HG03196 (cell line): ENCODE data around the gene MORC3.

Experiments used
- ATAC-seq: cut with Tn5 transposase; IDR thresholded peaks from one replicate; pipeline ENCODE4 v1.9.1; 2021; ENCODE audit not compliant: unreplicated experiment

The MORC3 gene

DNA sequence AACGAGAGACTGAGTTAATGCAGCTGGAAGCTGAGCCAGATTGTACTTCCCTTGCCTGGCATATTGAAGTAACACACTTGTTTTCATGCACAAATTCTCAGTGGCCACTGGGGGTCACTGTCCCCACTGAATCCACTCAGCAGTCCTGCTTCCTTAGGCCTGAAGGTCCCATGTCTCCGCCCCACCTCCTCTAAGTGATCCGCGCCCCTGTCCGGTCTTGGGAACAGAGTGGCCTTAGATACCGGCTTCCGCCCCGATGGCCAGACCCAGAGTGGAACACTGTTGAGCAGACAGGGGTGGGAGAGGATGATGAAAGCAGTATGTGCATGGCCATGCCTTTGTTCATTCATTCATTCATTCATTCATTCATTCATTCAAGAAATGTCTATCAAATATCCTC lies 100.0 kb downstream of the MORC3 start:
- no peak for ATAC-seq

DNA sequence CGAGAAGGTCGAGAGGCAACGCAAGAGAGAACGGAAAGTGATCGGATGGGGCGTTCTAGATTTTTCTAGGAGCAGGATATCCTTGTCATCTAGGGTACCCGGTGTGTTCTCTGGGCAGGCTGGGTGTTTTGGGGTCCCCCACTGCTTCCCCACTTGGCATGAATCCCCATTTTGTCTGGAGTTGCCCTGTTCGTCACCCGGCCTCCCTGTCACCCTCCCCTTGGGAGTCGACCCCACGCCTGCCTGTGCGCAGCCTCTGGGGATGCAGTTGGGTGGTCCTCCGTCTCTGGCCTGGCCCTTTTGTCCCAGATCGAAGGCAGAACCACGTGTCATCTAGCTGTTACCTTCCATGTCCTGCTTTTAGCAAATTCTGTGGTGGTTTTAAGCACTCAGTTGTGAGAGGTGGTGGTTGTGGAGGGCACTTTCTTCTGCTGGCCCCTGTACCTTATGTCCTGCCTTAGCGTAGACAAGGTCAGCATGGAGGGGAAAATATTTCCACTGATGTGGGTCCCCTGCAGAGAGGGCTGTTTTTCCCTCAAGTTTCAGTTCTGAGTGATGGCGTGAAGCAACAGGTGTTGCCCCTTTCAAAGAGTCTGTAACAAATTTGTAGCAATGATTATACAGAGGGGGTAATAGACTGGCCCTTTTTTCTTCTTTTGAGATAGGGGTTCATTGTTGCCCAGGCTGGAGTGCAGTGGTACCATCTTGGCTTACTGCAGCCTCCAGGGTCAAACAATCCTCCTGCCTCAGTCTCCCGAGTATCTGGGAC lies 100.8 kb downstream of the MORC3 start:
- no peak for ATAC-seq

DNA sequence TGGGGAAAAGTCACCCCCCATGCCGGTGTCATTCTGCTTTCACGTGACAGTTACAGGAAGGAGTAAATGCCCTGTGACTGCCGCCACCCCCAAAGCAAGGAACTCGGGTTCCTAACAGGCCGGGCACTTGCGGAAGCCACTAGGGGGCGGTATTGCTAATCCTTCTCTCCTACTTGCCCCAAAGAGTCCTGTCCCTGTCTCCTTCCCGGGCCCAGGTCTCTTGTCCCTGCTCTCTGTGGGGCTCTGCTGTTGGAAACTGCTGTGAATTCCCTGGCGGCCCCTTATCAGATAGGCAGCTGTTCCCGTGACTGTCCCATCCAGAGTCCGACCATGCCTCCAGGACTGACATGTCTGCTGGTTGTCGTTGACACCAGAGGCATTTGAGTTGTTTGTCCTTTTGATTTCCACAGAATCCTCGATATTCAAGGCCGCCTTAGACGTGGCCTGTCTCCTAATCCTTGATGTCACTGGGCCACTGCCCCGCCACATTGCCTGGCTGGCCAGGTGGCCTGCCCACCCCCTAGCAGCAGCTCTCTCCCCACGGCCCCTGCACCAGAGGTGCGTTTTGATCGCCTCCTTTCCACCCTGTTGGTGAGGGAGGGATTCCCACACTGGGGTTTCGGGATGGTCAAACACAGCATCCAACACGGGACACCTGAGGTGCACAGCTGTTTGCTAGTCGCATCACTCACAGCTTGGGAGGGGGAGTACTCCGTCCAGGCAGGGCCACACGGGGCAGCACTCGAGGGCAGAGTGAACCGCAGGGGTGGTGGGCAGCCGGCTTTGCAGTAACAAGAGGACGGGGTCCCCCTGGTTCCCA lies 102.5 kb downstream of the MORC3 start:
- no peak for ATAC-seq

DNA sequence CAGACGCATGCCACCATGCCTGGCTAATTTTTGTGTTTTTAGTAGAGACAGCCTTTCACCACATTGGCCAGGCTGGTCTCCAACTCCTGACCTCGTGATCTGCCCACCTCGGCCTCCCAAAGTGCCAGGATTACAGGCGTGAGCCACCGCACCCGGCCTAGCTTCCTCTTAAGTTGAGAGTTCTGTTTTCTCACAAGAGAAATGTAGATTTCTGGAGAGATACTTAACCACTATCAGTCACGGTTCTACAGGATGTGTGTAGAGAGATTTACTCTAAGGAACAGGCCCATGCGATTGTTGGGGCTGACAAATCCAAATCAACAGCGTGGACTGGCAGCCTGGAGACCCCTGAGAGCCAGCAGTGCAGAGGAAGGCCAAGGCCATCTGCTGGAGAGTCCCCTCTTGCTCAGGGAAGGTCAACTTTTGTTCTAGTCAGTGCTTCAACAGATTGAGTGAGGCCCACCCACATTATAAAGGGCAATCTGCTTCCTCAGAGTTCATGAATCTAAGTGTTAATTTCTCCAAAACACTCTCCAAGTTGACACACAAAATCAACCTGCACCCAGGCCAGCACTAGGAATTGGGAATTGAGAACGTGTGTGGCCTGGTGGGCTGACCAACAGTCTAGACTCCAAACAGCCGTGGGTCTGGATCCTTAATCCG lies 103.9 kb downstream of the MORC3 start:
- no peak for ATAC-seq

DNA sequence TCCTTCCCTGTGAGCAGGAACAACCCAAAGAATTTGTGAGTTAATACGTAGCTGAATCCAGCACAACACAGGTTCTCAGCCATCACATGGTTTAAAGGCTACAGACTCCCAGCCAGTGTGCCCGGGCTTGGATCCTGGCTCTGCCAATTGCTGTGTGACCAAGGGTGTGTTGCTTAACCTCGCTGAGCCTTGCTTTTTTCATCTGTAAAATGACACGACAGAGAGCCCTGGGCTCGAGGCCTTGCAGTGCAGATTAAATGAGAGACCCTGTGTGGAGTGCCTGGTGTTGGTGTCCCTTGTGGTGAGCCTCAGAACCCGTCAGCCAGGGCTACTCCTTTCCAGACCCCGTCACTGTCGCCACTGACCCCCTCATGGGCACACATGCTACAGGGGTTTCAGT lies 104.6 kb downstream of the MORC3 start:
- no peak for ATAC-seq

DNA sequence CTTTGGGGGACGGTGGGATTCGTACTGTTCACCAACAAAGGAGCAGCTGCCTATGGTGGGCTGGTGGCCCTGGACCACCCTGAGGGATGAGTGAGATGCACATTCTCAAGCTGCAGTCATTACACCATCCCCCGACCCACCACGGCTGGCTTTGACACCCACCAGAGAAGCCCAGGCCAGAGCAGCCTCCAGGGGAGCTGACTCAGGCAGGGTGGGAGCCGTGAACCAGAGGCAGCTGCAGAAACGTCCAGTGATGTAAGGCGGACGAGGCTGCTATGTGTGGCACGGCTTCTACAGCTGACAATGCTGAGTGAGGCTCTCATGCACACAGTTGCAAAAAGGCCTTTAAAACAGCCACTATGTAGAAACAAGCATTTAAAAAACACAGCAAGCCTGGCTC lies 105.3 kb downstream of the MORC3 start:
- no peak for ATAC-seq
